Motor neuron (in vitro differentiated cells): ENCODE data around the gene COPS3. TPM values are rescaled to one million over a fixed set of nuclear protein-coding genes. Genes with fewer than 3 reads are reported as not detected.

ENCODE experiments used
- ATAC-seq, 8 experiments: fragments of 200-7000 bp; cut with Tn5 transposase; replicated peaks in 6 of 8; 2 replicates each; pipeline ENCODE4 v1.8.0; 2021; ENCODE audit warnings: mild to moderate bottlenecking in 8 of 8, moderate library complexity in 8 of 8
- H3K27ac ChIP-seq, 2 donors: fragments of 250-450 bp; sonication (Bioruptor Pico); 2 replicates each; pipeline ENCODE4 v1.9.0; 2021; ENCODE audit warnings: antibody characterized with exemption in 2 of 2, mild to moderate bottlenecking in 2 of 2, moderate library complexity in 1 of 2
- H3K4me1 ChIP-seq, 2 donors: fragments of 250-450 bp; sonication (Bioruptor Pico); replicated peaks in 1 of 2; 2 replicates each; pipeline ENCODE4 v1.6.1; 2021; ENCODE audit warnings: antibody characterized with exemption in 2 of 2, mild to moderate bottlenecking in 2 of 2, moderate library complexity in 1 of 2
- H3K4me3 ChIP-seq, 5 donors: fragments of 250-450 bp; sonication (Bioruptor Pico); 2 replicates each; pipeline ENCODE4 v1.9.0; 2021; ENCODE audit warnings: antibody characterized with exemption in 5 of 5, mild to moderate bottlenecking in 5 of 5, moderate library complexity in 4 of 5
- WGBS, 10 experiments: fragments of 450-650 bp; shearing (Covaris generic); methylation state at CpG; one replicate each; pipeline ENCODE4 v1.0.0; 2022; 5-methylcytosine and 5-hydroxymethylcytosine counted together
- in situ Hi-C, 9 experiments: fragments of 400-800 bp; cut with MboI; loops; one replicate each; pipeline ENCODE4 v1.15.0; 2021; ENCODE audit warnings: low sequenced_read_pairs in 9 of 9, low pct_unique_long_range_greater_than_20kb in 2 of 9; ENCODE audit not compliant: unreplicated experiment in 9 of 9
- total RNA-seq, 8 experiments: library from RNA; unstranded; fragments of 300-600 nt; gene quantifications; 2 replicates each; pipeline versions ENCODE4 v1.2.3 to v1.2.4, GENCODE V29; 2022

COPS3 gene
- total RNA-seq, 8 experiments from 2014 or later, result 64.9 to 135 (median 97.6) TPM

- WGBS, 10 experiments, result 100% methylated on average over 3 of the region's 17 CpGs; no CpG with 5 or more reads in 9 of the 10 experiments
- no peak overlapping the region for H3K4me3 ChIP-seq
- no peaks in the 10 kb centered on the region for H3K4me1 ChIP-seq
- ATAC-seq, result peak in 2 of 8 experiments; percentile 15 to 22
- no peak overlapping the region for H3K27ac ChIP-seq
- in situ Hi-C loops, result loop anchor here in 1 of 9 experiments (25.0 kb wide), 1 partner anchor 204 kb away; no protein-coding TSS in a partner anchor
Measured at GRCh38 chr17:17216236-17216635, 64.8 kb downstream of the COPS3 start.

- in situ Hi-C loops, result loop anchor here in 1 of 9 experiments (25.0 kb wide), 1 partner anchor 203 kb away; no protein-coding TSS in a partner anchor
- no peak overlapping the region for H3K27ac ChIP-seq
- no peaks in the 10 kb centered on the region for H3K4me1 ChIP-seq
- 72 to 100% (median 94%) methylated on average over 1 to 5 of the region's 8 CpGs; no CpG with 5 or more reads in 4 of the 10 experiments for WGBS, 10 experiments
- H3K4me3 ChIP-seq, result no peak overlapping the region
- peak in 1 of 8 experiments; percentile 9 for ATAC-seq
Measured at GRCh38 chr17:17215575-17215974, 65.5 kb downstream of the COPS3 start.

GRCh38 chr17:17214646-17215436, 66.2 kb downstream of the COPS3 start:
- H3K4me3 ChIP-seq, result no peak overlapping the region
- ATAC-seq, result no peak
- 87 to 100% (median 98%) methylated on average over 1 to 8 of the region's 27 CpGs; no CpG with 5 or more reads in 6 of the 10 experiments for WGBS, 10 experiments
- in situ Hi-C loops, result loop anchor here in 1 of 9 experiments (25.0 kb wide), 1 partner anchor 203 kb away; no protein-coding TSS in a partner anchor
- no peaks in the 10 kb centered on the region for H3K4me1 ChIP-seq
- no peak overlapping the region for H3K27ac ChIP-seq

GRCh38 chr17:17213775-17214174, 67.3 kb downstream of the COPS3 start:
- H3K27ac ChIP-seq, result no peak overlapping the region
- no peak overlapping the region for H3K4me3 ChIP-seq
- ATAC-seq, result no peak
- whole genome bisulfite sequencing, 10 experiments, result 0 to 100% (median 92%) methylated on average over 1 to 8 of the region's 10 CpGs; no CpG with 5 or more reads in 1 of the 10 experiments
- H3K4me1 ChIP-seq, result no peaks in the 10 kb centered on the region
- in situ Hi-C loops, result loop anchor here in 1 of 9 experiments (25.0 kb wide), 1 partner anchor 201 kb away; no protein-coding TSS in a partner anchor

- Histone ChIP-seq H3K4me3 (no peak overlapping the region), H3K27ac (no peak overlapping the region), H3K4me1 (peaks cover 5 to 7% of the 10 kb centered on the region in 2 donors)
- ATAC-seq, result peak in 3 of 8 experiments; percentile 5 to 38 (median 15)
- in situ Hi-C loops, result loop anchor here in 1 of 9 experiments (25.0 kb wide), 1 partner anchor 196 kb away; no protein-coding TSS in a partner anchor
- 0 to 93% (median 69%) methylated on average over 1 to 8 of the region's 8 CpGs; no CpG with 5 or more reads in 4 of the 10 experiments for WGBS, 10 experiments
Measured at GRCh38 chr17:17207998-17208397, 73.0 kb downstream of the COPS3 start.

- Histone ChIP-seq H3K4me3 (no peak overlapping the region), H3K4me1 (peaks cover 5 to 7% of the 10 kb centered on the region in 2 donors), H3K27ac (no peak overlapping the region)
- in situ Hi-C loops, result loop anchor here in 1 of 9 experiments (25.0 kb wide), 1 partner anchor 195 kb away; no protein-coding TSS in a partner anchor
- WGBS, 10 experiments, result 0 to 100% (median 74%) methylated on average over 3 to 10 of the region's 16 CpGs; no CpG with 5 or more reads in 2 of the 10 experiments
- ATAC-seq, result peak in 3 of 8 experiments; percentile 11 to 16 (median 14)
Measured at GRCh38 chr17:17206913-17207335, 74.1 kb downstream of the COPS3 start.

- peak in 7 of 8 experiments; percentile 19 to 79 (median 61) for ATAC-seq
- WGBS, 10 experiments, result 10% methylated on average over 2 of the region's 78 CpGs; no CpG with 5 or more reads in 9 of the 10 experiments
- Histone ChIP-seq H3K4me3 (peak within 1 kb of the TSS in 4 of 5 donors; percentile 25 to 51 (median 34)), H3K4me1 (peaks cover 5 to 7% of the 10 kb centered on the region in 2 donors), H3K27ac (peak within 1 kb of the TSS in 1 of 2 donors; percentile 40)
- in situ Hi-C loops, result loop anchor here in 1 of 9 experiments (25.0 kb wide), 1 partner anchor 194 kb away; no protein-coding TSS in a partner anchor
Measured at GRCh38 chr17:17206124-17206912, 74.7 kb downstream of the COPS3 start, which contains the start of gene PLD6. Gene PLD6 (minus strand): TSS chr17:17206333. CDS start chr17:17206286, 47 bp downstream.

GRCh38 chr17:17205368-17206123, 75.5 kb downstream of the COPS3 start:
- Histone ChIP-seq H3K4me1 (peaks cover 5 to 9% of the 10 kb centered on the region in 2 donors), H3K4me3 (peak overlapping the region in 4 of 5 donors; percentile 25 to 51 (median 34)), H3K27ac (peak overlapping the region in 1 of 2 donors; percentile 40)
- peak; percentile 43 to 72 (median 58) for ATAC-seq
- in situ Hi-C loops, result loop anchor here in 1 of 9 experiments (25.0 kb wide), 1 partner anchor 193 kb away; no protein-coding TSS in a partner anchor
- WGBS, 10 experiments, result 0 to 33% (median 20%) methylated on average over 1 to 5 of the region's 70 CpGs; no CpG with 5 or more reads in 6 of the 10 experiments

- H3K27ac ChIP-seq, result no peak overlapping the region
- in situ Hi-C loops, result loop anchor here in 1 of 9 experiments (25.0 kb wide), 1 partner anchor 192 kb away; no protein-coding TSS in a partner anchor
Measured at GRCh38 chr17:17204635-17205231, 76.3 kb downstream of the COPS3 start.

GRCh38 chr17:17204041-17204591, 76.9 kb downstream of the COPS3 start:
- no peak overlapping the region for H3K4me3 ChIP-seq
- peak in 2 of 8 experiments; percentile 7 to 39 for ATAC-seq
- no peak overlapping the region for H3K27ac ChIP-seq
- peaks cover 5 to 9% of the 10 kb centered on the region in 2 donors for H3K4me1 ChIP-seq
- WGBS, 10 experiments, result 33 to 100% (median 92%) methylated on average over 1 to 5 of the region's 15 CpGs; no CpG with 5 or more reads in 5 of the 10 experiments
- in situ Hi-C loops, result loop anchor here in 1 of 9 experiments (25.0 kb wide), 1 partner anchor 192 kb away; no protein-coding TSS in a partner anchor

More at GRCh38 chr17:17204635-17205231, 76.3 kb downstream of the COPS3 start:
- 60 to 100% (median 76%) methylated on average over 1 to 5 of the region's 14 CpGs; no CpG with 5 or more reads in 6 of the 10 experiments for WGBS, 10 experiments
- Histone ChIP-seq H3K4me1 (peaks cover 5 to 9% of the 10 kb centered on the region in 2 donors), H3K4me3 (peak overlapping the region in 3 of 5 donors; percentile 31 to 51 (median 36))
- ATAC-seq, result no peak
